Measurements from ENCODE around the gene SLC22A5. TPM values are rescaled to one million over a fixed set of nuclear protein-coding genes. Genes with fewer than 3 reads are reported as not detected.

The SLC22A5 gene
- total RNA-seq, 2 donors from 2014 or later = 8.6 to 17.6 TPM

GRCh38 chr5:132405646-132406045 is 36.1 kb downstream of the SLC22A5 start:
- Histone ChIP-seq H3K4me1 (peaks cover 0 to 14% of the 10 kb centered on the region in 2 donors), H3K9me3 (no peaks in the 10 kb centered on the region), H3K27me3 (no peaks in the 10 kb centered on the region), H3K36me3 (no peaks in the 10 kb centered on the region), H3K27ac (no peak overlapping the region), H3K4me3 (no peak overlapping the region)
- no peak for DNase-seq (ENCODE audit: low spot score)
- no peak for TF ChIP-seq CTCF (IDR thresholded peaks at IDR 0.05)

GRCh38 chr5:132406144-132406783 is 36.8 kb downstream of the SLC22A5 start:
- H3K4me3 ChIP-seq = no peak overlapping the region
- peaks cover 0 to 15% of the 10 kb centered on the region in 2 donors for H3K4me1 ChIP-seq
- H3K9me3 ChIP-seq = no peaks in the 10 kb centered on the region
- no peak overlapping the region for H3K27ac ChIP-seq
- H3K27me3 ChIP-seq = no peaks in the 10 kb centered on the region
- no peak for TF ChIP-seq CTCF (IDR thresholded peaks at IDR 0.05)
- H3K36me3 ChIP-seq = no peaks in the 10 kb centered on the region
- DNase-seq (ENCODE audit: low spot score) = no peak

GRCh38 chr5:132407970-132408369 is 38.5 kb downstream of the SLC22A5 start:
- no peaks in the 10 kb centered on the region for H3K9me3 ChIP-seq
- DNase-seq (ENCODE audit: low spot score) = no peak
- no peak overlapping the region for H3K4me3 ChIP-seq
- peaks cover 0 to 32% of the 10 kb centered on the region in 2 donors for H3K4me1 ChIP-seq
- H3K27ac ChIP-seq = no peak overlapping the region
- H3K36me3 ChIP-seq = no peaks in the 10 kb centered on the region
- TF ChIP-seq CTCF (IDR thresholded peaks at IDR 0.05) = no peak
- H3K27me3 ChIP-seq = no peaks in the 10 kb centered on the region

- Histone ChIP-seq H3K27me3 (no peaks in the 10 kb centered on the region), H3K27ac (no peak overlapping the region), H3K36me3 (no peaks in the 10 kb centered on the region), H3K4me3 (no peak overlapping the region), H3K9me3 (no peaks in the 10 kb centered on the region), H3K4me1 (peaks cover 0 to 37% of the 10 kb centered on the region in 2 donors)
- no peak for TF ChIP-seq CTCF (IDR thresholded peaks at IDR 0.05)
- DNase-seq (ENCODE audit: low spot score) = no peak
Observed at GRCh38 chr5:132408456-132408855, 38.9 kb downstream of the SLC22A5 start.

- H3K9me3 ChIP-seq = no peaks in the 10 kb centered on the region
- peak overlapping the region in 1 of 2 donors; percentile 99 for H3K27ac ChIP-seq
- no peak overlapping the region for H3K4me3 ChIP-seq
- TF ChIP-seq CTCF (IDR thresholded peaks at IDR 0.05) = no peak
- H3K36me3 ChIP-seq = no peaks in the 10 kb centered on the region
- no peak for DNase-seq (ENCODE audit: low spot score)
- H3K4me1 ChIP-seq = peaks cover 0 to 42% of the 10 kb centered on the region in 2 donors
- no peaks in the 10 kb centered on the region for H3K27me3 ChIP-seq
Observed at GRCh38 chr5:132408965-132409364, 39.5 kb downstream of the SLC22A5 start.

Measured in right atrium auricular region (tissue), 2 donors.